ENCODE measurements around the gene ACTL9. TPM values are rescaled to one million over a fixed set of nuclear protein-coding genes. Genes with fewer than 3 reads are reported as not detected.

The ACTL9 gene
- polyA plus RNA-seq, 1 donor = not detected

GRCh38 chr19:8684001-8684902, 14.3 kb downstream of the ACTL9 start:
- no peak for DNase-seq (ENCODE audit: low read depth)

- no peak for DNase-seq (ENCODE audit: low read depth)
Observed at GRCh38 chr19:8682931-8683330, 15.7 kb downstream of the ACTL9 start.

GRCh38 chr19:8682472-8682871, 16.1 kb downstream of the ACTL9 start:
- DNase-seq (ENCODE audit: low read depth) = no peak

GRCh38 chr19:8681345-8682029, 17.1 kb downstream of the ACTL9 start:
- no peak for DNase-seq (ENCODE audit: low read depth)

GRCh38 chr19:8680676-8681344, 17.8 kb downstream of the ACTL9 start:
- no peak for DNase-seq (ENCODE audit: low read depth)

- no peak for DNase-seq (ENCODE audit: low read depth)
Observed at GRCh38 chr19:8678244-8678807, 20.3 kb downstream of the ACTL9 start.

- no peak for DNase-seq (ENCODE audit: low read depth)
Observed at GRCh38 chr19:8675066-8675465, 23.5 kb downstream of the ACTL9 start.

GRCh38 chr19:8673276-8673891, 25.2 kb downstream of the ACTL9 start:
- no peak for DNase-seq (ENCODE audit: low read depth)

GRCh38 chr19:8666814-8667405, 31.7 kb downstream of the ACTL9 start:
- no peak for DNase-seq (ENCODE audit: low read depth)

- no peak for DNase-seq (ENCODE audit: low read depth)
Observed at GRCh38 chr19:8665468-8666213, 33.0 kb downstream of the ACTL9 start.

- no peak for DNase-seq (ENCODE audit: low read depth)
Observed at GRCh38 chr19:8664671-8665057, 33.9 kb downstream of the ACTL9 start.

- DNase-seq (ENCODE audit: low read depth) = no peak
Observed at GRCh38 chr19:8663920-8664670, 34.5 kb downstream of the ACTL9 start.

GRCh38 chr19:8662263-8662662, 36.3 kb downstream of the ACTL9 start:
- DNase-seq (ENCODE audit: low read depth) = no peak

- no peak for DNase-seq (ENCODE audit: low read depth)
Observed at GRCh38 chr19:8659905-8660304, 38.7 kb downstream of the ACTL9 start.

- DNase-seq (ENCODE audit: low read depth) = no peak
Observed at GRCh38 chr19:8657869-8658268, 40.7 kb downstream of the ACTL9 start.

GRCh38 chr19:8655340-8655709, 43.3 kb downstream of the ACTL9 start:
- DNase-seq (ENCODE audit: low read depth) = no peak

- no peak for DNase-seq (ENCODE audit: low read depth)
Observed at GRCh38 chr19:8654591-8655339, 43.8 kb downstream of the ACTL9 start.

- no peak for DNase-seq (ENCODE audit: low read depth)
Observed at GRCh38 chr19:8648240-8648639, 50.4 kb downstream of the ACTL9 start.

Data from forelimb muscle (tissue), 1 donor.